Measurements from ENCODE around the gene ZNF385C. TPM values are rescaled to one million over a fixed set of nuclear protein-coding genes. Genes with fewer than 3 reads are reported as not detected.
A peak's percentile ranks its signal among the peaks of the same experiment; 100 is the strongest.

The ZNF385C gene
- total and polyA plus RNA-seq, 2 of the 13 experiments (the other 11 are each of a cell fraction or from before 2014, with no cell fraction given): 2.3 to 6.1 TPM

- TF ChIP-seq ZNF687 (CRISPR knock-in tag; IDR thresholded peaks at IDR 0.05) (peak; percentile 75), ZNF678 (CRISPR knock-in tag; IDR thresholded peaks at IDR 0.05) (no peak), MED1 (CRISPR knock-in tag; IDR thresholded peaks at IDR 0.05) (0 out of 2 replicates have a peak, but pooled peaks have one; percentile 15), ZNF513 (CRISPR knock-in tag; conservative IDR thresholded peaks at IDR 0.05) (no peak), ZNF572 (CRISPR knock-in tag; IDR thresholded peaks at IDR 0.05) (no peak), ZMAT3 (CRISPR knock-in tag; conservative IDR thresholded peaks at IDR 0.05) (no peak), ARHGAP35 (CRISPR knock-in tag; IDR thresholded peaks at IDR 0.05; ENCODE audit: borderline replicate concordance) (peak; percentile 72; the same call in 1 of the 2 replicates), SP140L (CRISPR knock-in tag; IDR thresholded peaks at IDR 0.05; ENCODE audit: borderline replicate concordance) (no peak), PPARG (CRISPR knock-in tag; conservative IDR thresholded peaks at IDR 0.05) (no peak), SMAD3 (CRISPR knock-in tag; IDR thresholded peaks at IDR 0.05) (0 out of 2 replicates have a peak, but pooled peaks have one; percentile 54), ZNF331 (CRISPR knock-in tag; IDR thresholded peaks at IDR 0.05) (0 out of 2 replicates have a peak, but pooled peaks have one; percentile 24), REPIN1 (CRISPR knock-in tag; IDR thresholded peaks at IDR 0.05; ENCODE audit: borderline replicate concordance, low read depth) (no peak), ZSCAN9 (CRISPR knock-in tag; IDR thresholded peaks at IDR 0.05; ENCODE audit: borderline replicate concordance) (no peak), ZFP62 (CRISPR knock-in tag; IDR thresholded peaks at IDR 0.05) (no peak), XRCC5 (optimal IDR thresholded peaks at IDR 0.05; ENCODE audit: low read length) (peak; percentile 95), ZBTB4 (CRISPR knock-in tag; IDR thresholded peaks at IDR 0.05; ENCODE audit: borderline replicate concordance) (no peak), RARG (CRISPR knock-in tag; IDR thresholded peaks at IDR 0.05; ENCODE audit: low read depth) (no peak), SP5 (CRISPR knock-in tag; IDR thresholded peaks at IDR 0.05; ENCODE audit: borderline replicate concordance, low read depth) (peak; percentile 98), KDM1A (CRISPR knock-in tag; IDR thresholded peaks at IDR 0.05) (peak; percentile 97), ZNF550 (CRISPR knock-in tag; IDR thresholded peaks at IDR 0.05; ENCODE audit: borderline replicate concordance) (no peak), SAP130 (CRISPR knock-in tag; IDR thresholded peaks at IDR 0.05; ENCODE audit: low read depth) (peak; percentile 52)
These were observed 10.3 kb downstream of the ZNF385C start (continued) for GRCh38 chr17:42087736-42088705.
